Left renal cortex interstitium (tissue), 4 donors: ENCODE data around the gene ZNF211. TPM values are rescaled to one million over a fixed set of nuclear protein-coding genes. Genes with fewer than 3 reads are reported as not detected.
A peak's percentile ranks its signal among the peaks of the same experiment; 100 is the strongest.

ENCODE experiments used
- DNase-seq, 4 donors: peaks; one replicate each; pipeline ENCODE4 v3.0.0-alpha.2; 2013; ENCODE audit warnings: low read depth in 4 of 4, low spot score in 2 of 4, missing footprints in 1 of 4
- polyA plus RNA-seq, 4 donors: library from polyadenylated mRNA; unstranded; fragments of 120-200 nt; gene quantifications; one replicate each; pipeline ENCODE4 v1.2.1, GENCODE V29; 2013; ENCODE audit not compliant: insufficient read length in 4 of 4

The ZNF211 gene
- polyA plus RNA-seq = 10 to 100 TPM; 24.5 to 49.8 (median 40.5) TPM

- peak; percentile 86 to 97 (median 89) for DNase-seq
Observed at GRCh38 chr19:57632987-57633831, at the start of gene ZNF211. Gene ZNF211, plus strand, starts transcription at chr19:57633168. Its CDS starts 179 bp downstream, at chr19:57633347.

GRCh38 chr19:57583521-57584416, 49.2 kb upstream of the ZNF211 start, which contains the start of gene ZIK1:
Gene ZIK1, plus strand, starts transcription at chr19:57584145. Its CDS starts 212 bp downstream, at chr19:57584357.
- DNase-seq = peak; percentile 86 to 96 (median 92)

DNA sequence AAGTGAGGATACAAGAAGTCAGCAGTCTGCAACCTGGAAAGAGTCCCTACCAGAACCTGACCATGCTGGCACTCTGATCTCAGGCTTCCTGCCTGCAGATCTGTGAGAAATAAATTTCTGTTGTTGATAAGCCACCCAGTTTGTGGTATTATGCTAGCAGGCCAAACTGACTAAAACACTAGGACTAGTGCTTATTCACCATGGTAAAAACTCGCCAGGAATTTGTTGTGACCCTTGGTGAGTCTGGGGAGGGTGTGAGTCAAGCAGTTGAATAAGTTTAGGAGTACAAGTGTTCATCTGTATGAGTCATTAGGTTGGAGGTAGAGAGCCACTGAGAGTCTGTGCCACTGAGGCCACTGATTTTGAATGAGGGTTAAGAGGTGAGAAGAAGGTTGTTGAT, 45.4 kb upstream of the ZNF211 start:
- DNase-seq = no peak

DNA sequence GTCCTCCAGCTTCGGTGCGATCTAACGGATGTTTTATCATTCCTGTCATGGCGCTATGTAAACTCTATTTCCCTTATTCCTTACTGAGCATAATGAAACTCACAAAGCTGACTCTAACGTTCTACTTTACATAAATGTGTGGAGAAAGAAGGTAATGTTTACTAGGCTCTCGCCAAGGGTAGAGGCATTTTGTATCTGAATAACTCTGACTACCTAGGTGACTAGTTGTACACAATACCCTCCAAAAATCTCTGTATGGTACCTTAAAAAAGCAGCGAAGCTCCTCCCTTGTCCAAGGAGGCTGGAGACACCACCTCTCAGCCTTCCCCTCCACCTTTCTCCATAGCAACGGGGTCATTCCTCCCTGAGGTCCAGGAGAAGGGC, 33.6 kb upstream of the ZNF211 start:
- no peak for DNase-seq

GRCh38 chr19:57599761-57600383, 33.1 kb upstream of the ZNF211 start, which contains the start of gene ZNF530:
Gene ZNF530, plus strand, starts transcription at chr19:57599885. Its CDS starts 4,461 bp downstream, at chr19:57604346.
- peak; percentile 79 to 95 (median 84) for DNase-seq

GRCh38 chr19:57606931-57607330, 26.0 kb upstream of the ZNF211 start:
- no peak for DNase-seq

DNA sequence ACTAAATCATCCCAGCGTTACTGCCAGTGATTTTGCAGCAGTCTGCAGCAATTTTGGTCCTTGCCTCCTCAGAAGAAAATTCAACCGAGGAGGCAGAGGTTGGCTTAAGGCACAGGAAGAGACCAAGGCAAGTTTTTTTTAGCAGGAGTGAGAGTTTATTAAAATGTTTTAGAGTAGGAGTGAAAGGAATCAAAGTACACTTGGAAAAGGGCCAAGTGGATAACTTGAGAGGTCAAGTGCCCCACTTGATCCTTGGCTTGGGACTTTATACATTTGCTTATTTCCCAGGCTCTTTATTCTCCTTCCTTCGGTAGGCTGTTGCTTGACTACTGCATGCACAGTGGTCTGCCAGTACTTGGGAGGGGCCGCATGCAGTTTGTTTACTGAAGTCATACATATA, 21.9 kb upstream of the ZNF211 start:
- no peak for DNase-seq

DNA sequence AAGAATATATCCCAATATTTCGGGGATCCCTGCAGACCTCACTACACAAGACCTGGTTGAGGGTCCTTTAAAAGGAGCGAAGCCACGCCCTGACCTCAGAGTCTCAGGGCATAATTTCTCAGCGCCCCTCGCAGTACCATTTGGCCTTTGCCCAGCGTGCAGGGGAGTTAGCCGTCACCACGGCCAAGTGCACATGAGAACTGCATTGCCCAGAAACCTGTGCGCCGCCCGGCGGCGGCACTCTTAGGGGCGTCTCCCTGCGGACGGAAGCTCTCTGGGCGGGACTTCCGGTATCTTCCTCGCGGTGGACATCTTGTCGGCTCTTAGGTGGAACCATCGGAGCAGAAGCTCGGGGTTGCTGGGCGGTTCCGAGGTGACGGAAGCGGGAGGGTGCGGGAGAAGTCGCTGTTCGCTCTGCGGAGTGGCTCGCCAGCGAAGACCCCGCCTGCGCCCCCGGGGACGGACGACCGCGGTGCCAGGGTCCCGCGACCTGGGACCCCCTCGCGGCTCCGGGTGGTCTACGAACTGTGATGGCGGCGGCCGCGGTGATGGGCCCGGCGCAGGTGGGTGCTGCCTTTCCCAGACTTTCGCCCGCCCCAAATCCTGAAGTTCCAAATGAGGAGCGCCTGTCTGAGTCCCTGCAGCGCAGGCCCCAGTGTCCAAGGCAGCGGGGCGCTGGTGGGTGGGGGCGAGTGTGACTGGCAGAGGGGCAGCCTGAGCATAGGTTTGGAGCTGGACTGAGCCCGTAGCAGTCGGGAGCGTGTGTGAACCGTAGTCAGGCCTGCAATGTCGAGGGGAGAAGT, 18.8 kb upstream of the ZNF211 start, which contains the start of gene ZNF134:
Gene ZNF134, plus strand, starts transcription at position 302 of the 803 bp plus-strand sequence. CDS start 5,227 bp downstream, outside the sequence.
- peak; percentile 67 to 94 (median 84) for DNase-seq

DNA sequence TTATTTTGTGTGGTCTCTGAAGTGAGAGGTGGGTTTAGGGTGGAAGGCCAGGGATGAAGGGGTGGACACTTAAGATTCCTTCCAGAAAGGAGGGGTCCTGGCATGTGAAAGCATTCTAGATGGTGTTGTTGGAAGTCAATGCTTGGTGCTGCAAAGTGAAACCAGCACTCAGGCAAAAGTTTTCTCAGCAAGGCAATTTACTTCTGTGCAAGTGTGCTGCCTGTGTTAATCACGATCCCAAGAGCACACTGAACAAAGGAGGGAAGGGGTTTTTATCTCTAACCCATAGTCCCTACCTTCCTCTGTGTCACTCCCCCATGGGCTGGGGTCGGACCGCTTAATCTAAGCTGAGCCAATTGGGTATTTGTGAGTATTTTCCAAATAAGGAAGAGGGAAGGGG, 17.6 kb upstream of the ZNF211 start:
- DNase-seq = no peak

GRCh38 chr19:57620673-57621348, 12.2 kb upstream of the ZNF211 start:
- DNase-seq = no peak

- DNase-seq = no peak
Observed at GRCh38 chr19:57623091-57623490, 9.9 kb upstream of the ZNF211 start.

DNA sequence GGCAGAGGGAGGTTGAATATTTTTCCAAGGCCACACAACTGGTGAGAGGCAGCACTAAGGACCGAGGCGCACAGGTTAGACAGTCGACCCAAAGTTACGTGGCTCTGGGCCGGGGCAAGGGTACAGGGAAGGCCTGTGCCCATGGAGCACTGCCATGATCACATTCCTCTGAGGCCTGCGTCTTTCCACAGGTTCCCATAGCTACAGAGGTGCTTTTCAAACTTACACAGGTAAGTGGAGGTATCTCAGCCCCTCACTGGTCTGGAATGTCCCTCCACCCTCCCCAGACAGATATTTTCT, 814 bp downstream of the ZNF211 start:
- DNase-seq = no peak

- DNase-seq = no peak
Observed at GRCh38 chr19:57637379-57637778, 4.4 kb downstream of the ZNF211 start.

- no peak for DNase-seq
Observed at GRCh38 chr19:57641715-57642234, 8.8 kb downstream of the ZNF211 start.

GRCh38 chr19:57642396-57643046, 9.6 kb downstream of the ZNF211 start:
- DNase-seq = no peak

GRCh38 chr19:57643734-57644133, 10.8 kb downstream of the ZNF211 start:
- no peak for DNase-seq

GRCh38 chr19:57648331-57649003, 15.5 kb downstream of the ZNF211 start:
- no peak for DNase-seq

- no peak for DNase-seq
Observed at GRCh38 chr19:57651654-57651996, 18.7 kb downstream of the ZNF211 start.
